EL (cell line): Measurements from ENCODE around the gene OR13A1.
"Not testable (repeated sequence)": the region's sequence is repeated elsewhere in the genome, so short reads cannot be mapped to it uniquely, and the experiment has no call there.

Experiments used
- DNase-seq: peaks from one replicate; pipeline ENCODE4 v3.0.0-alpha.2; 2016

The OR13A1 gene

GRCh38 chr10:45315508-45315907 lies at the start of gene OR13A1:
Gene OR13A1, minus strand, starts transcription at chr10:45315608. Its CDS starts 11,186 bp downstream, at chr10:45304422.
- no peak for DNase-seq

- not testable (repeated sequence) for DNase-seq
Observed at GRCh38 chr10:45361983-45362799, 46.8 kb upstream of the OR13A1 start.

- not testable (repeated sequence) for DNase-seq
Observed at GRCh38 chr10:45358961-45359360, 43.6 kb upstream of the OR13A1 start.

GRCh38 chr10:45355494-45355893 lies 40.1 kb upstream of the OR13A1 start:
- no peak for DNase-seq

- DNase-seq = peak; percentile 56
Observed at GRCh38 chr10:45354261-45354660, 38.9 kb upstream of the OR13A1 start.

GRCh38 chr10:45353186-45353585 lies 37.8 kb upstream of the OR13A1 start:
- no peak for DNase-seq

GRCh38 chr10:45348196-45348765 lies 32.9 kb upstream of the OR13A1 start:
- DNase-seq = not testable (repeated sequence)

- DNase-seq = not testable (repeated sequence)
Observed at GRCh38 chr10:45347464-45347863, 32.1 kb upstream of the OR13A1 start.

GRCh38 chr10:45346652-45347335 lies 31.4 kb upstream of the OR13A1 start:
- not testable (repeated sequence) for DNase-seq

GRCh38 chr10:45340420-45340819 lies 25.0 kb upstream of the OR13A1 start:
- DNase-seq = not testable (repeated sequence)

GRCh38 chr10:45339894-45340293 lies 24.5 kb upstream of the OR13A1 start:
- no peak for DNase-seq

- not testable (repeated sequence) for DNase-seq
Observed at GRCh38 chr10:45331824-45332223, 16.4 kb upstream of the OR13A1 start.

- DNase-seq = not testable (repeated sequence)
Observed at GRCh38 chr10:45326864-45327263, 11.5 kb upstream of the OR13A1 start.

- DNase-seq = no peak
Observed at GRCh38 chr10:45325116-45325515, 9.7 kb upstream of the OR13A1 start.

GRCh38 chr10:45319702-45320101 lies 4.3 kb upstream of the OR13A1 start:
- DNase-seq = no peak

- no peak for DNase-seq
Observed at GRCh38 chr10:45313264-45313873, 2.0 kb downstream of the OR13A1 start.

- DNase-seq = no peak
Observed at GRCh38 chr10:45308707-45309106, 6.7 kb downstream of the OR13A1 start.

- no peak for DNase-seq
Observed at GRCh38 chr10:45302573-45302972, 12.8 kb downstream of the OR13A1 start.

GRCh38 chr10:45298341-45298955 lies 17.0 kb downstream of the OR13A1 start:
- DNase-seq = not testable (repeated sequence)

- no peak for DNase-seq
Observed at GRCh38 chr10:45294681-45295080, 20.7 kb downstream of the OR13A1 start.

GRCh38 chr10:45286980-45287379 lies 28.4 kb downstream of the OR13A1 start:
- DNase-seq = no peak

- no peak for DNase-seq
Observed at GRCh38 chr10:45282061-45282460, 33.3 kb downstream of the OR13A1 start.
